Measurements from ENCODE around the gene MACC1.

MACC1 gene

GRCh38 chr7:20197125-20197748 lies 19.9 kb downstream of the MACC1 start:
- H3K27ac ChIP-seq = no peak overlapping the region
- TF ChIP-seq, protein P1, sequence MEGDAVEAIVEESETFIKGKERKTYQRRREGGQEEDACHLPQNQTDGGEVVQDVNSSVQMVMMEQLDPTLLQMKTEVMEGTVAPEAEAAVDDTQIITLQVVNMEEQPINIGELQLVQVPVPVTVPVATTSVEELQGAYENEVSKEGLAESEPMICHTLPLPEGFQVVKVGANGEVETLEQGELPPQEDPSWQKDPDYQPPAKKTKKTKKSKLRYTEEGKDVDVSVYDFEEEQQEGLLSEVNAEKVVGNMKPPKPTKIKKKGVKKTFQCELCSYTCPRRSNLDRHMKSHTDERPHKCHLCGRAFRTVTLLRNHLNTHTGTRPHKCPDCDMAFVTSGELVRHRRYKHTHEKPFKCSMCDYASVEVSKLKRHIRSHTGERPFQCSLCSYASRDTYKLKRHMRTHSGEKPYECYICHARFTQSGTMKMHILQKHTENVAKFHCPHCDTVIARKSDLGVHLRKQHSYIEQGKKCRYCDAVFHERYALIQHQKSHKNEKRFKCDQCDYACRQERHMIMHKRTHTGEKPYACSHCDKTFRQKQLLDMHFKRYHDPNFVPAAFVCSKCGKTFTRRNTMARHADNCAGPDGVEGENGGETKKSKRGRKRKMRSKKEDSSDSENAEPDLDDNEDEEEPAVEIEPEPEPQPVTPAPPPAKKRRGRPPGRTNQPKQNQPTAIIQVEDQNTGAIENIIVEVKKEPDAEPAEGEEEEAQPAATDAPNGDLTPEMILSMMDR (conservative IDR thresholded peaks at IDR 0.05) = no peak
- TF ChIP-seq ZFX (IDR thresholded peaks at IDR 0.05) = no peak

GRCh38 chr7:20194343-20194995 lies 22.7 kb downstream of the MACC1 start:
- H3K27ac ChIP-seq = no peak overlapping the region
- no peak for TF ChIP-seq ZFX (IDR thresholded peaks at IDR 0.05)
- TF ChIP-seq, protein P1 (conservative IDR thresholded peaks at IDR 0.05) = no peak

GRCh38 chr7:20193873-20194272 lies 23.3 kb downstream of the MACC1 start:
- no peak overlapping the region for H3K27ac ChIP-seq
- TF ChIP-seq, protein P1 (conservative IDR thresholded peaks at IDR 0.05) = no peak
- TF ChIP-seq ZFX (IDR thresholded peaks at IDR 0.05) = no peak

DNA sequence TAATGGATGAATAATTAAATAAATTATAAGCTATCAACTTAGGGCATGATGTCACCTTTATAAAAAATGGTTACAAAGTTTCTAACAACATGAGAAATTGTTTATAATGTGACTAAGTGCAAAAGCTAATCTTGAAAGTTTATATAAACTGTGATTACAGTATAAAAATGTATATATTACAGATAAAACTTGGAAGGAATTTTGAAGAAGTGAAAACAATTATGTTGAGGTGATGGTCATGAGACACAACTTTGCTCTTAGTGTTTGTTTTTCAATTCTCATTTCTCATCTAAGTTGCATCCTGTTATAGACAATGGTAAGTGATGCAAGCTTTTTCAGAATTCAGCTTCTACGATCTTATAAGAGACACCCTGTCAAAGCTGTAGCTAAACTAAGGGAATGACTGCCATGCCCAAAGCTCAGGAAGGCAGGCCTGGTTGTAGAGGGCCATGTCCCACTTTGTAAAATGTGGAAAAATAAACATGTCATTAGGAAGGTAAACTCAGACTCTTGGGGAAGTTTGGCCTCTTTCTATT lies 23.9 kb downstream of the MACC1 start:
- H3K27ac ChIP-seq = no peak overlapping the region
- TF ChIP-seq ZFX (IDR thresholded peaks at IDR 0.05) = no peak

GRCh38 chr7:20191391-20191869 lies 25.8 kb downstream of the MACC1 start:
- TF ChIP-seq, protein P1 (conservative IDR thresholded peaks at IDR 0.05) = no peak
- TF ChIP-seq ZFX (IDR thresholded peaks at IDR 0.05) = no peak
- no peak overlapping the region for H3K27ac ChIP-seq

DNA sequence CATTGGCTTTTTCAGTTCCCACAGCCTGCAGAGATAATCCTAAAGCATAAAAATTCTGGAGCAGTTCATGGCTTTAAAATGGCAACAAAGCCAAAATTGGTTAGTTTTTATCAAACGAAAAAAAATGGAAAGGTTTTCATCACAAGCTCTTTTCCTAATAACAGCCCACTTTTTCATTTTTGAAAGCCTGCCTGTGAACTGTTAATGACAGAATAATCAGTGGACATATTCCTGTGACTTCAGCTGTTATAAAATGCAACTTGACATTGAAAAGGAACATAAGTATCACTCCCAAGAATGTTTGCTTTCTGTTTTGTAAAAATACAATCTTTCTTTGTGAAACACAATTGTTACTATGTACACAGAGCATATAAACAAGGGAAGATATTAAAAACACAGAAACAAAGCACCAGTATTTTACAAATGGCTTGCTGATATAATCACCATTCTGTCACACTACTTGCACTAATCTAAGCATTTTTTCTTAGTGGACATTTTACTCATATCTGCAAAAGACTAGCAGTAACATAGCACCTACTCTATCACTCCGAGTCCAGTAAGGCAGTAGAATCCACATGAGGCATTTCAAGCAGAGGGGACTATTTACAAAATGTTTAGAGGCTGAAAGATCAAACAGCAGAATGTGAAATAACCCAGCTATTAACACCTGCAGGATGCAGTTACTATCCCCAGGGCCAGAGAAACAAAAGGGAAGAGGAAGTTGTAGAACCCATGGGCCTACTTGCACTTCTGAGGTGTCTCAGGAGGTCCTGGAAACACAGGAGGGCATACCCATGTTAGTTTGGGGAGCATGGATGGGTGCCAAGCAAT lies 26.4 kb downstream of the MACC1 start:
- TF ChIP-seq, protein P1 (conservative IDR thresholded peaks at IDR 0.05) = no peak
- no peak for TF ChIP-seq ZFX (IDR thresholded peaks at IDR 0.05)
- no peak overlapping the region for H3K27ac ChIP-seq

DNA sequence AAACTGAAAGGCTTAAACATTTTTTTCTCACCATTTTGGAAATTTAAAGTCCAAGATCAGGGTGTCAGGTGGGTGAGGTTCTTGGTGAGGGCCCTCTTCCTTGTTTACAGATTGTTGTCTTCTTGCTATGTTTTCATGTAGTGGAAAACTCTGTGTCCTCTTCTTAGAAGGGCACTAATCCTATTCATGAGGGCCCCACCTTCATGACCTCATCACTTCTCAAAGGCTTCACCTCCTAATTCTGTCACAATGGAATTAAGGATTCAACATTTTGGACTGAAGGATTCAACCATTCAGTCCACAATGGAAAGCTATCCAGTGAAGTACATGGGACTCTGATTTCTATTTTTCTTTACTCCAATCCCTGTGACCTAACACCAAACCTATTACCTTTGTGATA lies 27.3 kb downstream of the MACC1 start:
- TF ChIP-seq, protein P1 (conservative IDR thresholded peaks at IDR 0.05) = no peak
- TF ChIP-seq ZFX (IDR thresholded peaks at IDR 0.05) = no peak
- no peak overlapping the region for H3K27ac ChIP-seq

All from C4-2B (cell line).